IPS DF 4.7 (cell line): Measurements from ENCODE around the gene PTX4.
"Not testable (repeated sequence)": the region's sequence is repeated elsewhere in the genome, so short reads cannot be mapped to it uniquely, and the experiment has no call there.

Experiments used
- DNase-seq: peaks from one replicate; pipeline ENCODE4 v3.0.0-alpha.2; 2013; ENCODE audit warnings: low spot score; ENCODE audit errors: extremely low read depth

The PTX4 gene

GRCh38 chr16:1485847-1486496 lies 2.8 kb downstream of the PTX4 start:
- no peak for DNase-seq

DNA sequence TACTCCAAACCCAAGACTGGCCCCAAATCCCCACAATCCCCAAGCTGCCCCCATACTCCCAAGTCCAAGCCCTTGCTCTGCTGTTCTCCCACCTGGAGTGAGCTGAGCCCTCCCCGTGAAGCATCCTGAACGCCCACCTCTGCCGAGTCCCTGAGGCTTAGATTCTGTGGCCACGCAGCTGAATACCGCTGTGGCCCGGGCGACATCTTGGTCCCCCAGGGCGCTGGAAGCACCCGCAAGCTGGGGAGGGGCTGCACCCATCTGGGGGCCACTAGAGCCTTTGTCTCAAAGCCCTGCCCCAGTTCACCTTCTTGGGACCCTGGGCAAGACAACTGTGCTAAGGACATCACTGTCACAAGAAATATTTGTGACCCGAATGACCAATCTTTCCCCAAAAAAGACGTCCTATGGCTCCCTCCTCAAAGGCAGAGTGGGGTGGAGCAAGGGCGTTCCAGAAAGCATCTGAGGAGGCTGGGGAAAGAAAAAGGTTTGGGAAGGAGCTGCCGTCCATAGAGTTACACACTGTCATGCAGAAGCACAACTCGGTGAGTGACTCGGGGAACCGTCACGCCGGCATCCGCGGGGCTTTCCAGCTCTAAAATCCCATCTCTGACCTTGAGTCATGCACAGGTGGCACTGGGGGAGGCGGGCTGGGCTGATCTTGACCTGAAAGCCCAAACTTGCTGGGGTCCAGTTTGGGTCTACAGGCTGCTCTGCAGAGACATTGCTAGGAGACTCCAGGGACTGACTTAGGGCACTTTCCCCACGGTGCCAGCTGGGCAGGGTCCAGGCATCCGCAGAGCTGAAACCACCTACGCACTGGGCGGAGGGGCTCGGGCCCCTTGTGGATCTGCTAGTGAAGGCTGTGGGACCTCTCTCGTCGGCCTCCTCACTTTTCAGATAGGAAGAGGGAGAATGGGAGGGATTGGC lies 6.6 kb downstream of the PTX4 start:
- DNase-seq: no peak

- not testable (repeated sequence) for DNase-seq
Measured at GRCh38 chr16:1478937-1479336, 9.8 kb downstream of the PTX4 start.

DNA sequence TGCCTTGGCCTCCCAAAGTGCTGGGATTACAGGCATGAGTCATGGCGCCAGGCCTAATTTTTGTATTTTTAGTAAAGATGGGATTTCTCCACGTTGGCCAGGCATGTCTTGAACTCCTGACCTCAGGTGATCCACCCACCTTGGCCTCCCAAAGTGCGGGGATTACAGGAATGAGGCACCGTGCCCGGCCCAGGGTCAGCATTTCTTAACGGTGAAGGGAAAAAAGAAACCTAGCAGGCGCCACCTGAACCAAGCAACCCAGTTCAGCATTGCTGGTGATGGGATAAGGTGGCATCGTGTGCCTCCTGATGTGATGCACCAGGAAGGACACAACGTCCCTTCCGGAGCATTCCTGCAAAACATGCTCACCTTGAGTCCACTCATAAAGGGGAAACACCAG lies 11.7 kb downstream of the PTX4 start:
- DNase-seq: no peak

GRCh38 chr16:1475552-1476114 lies 13.1 kb downstream of the PTX4 start:
- DNase-seq: no peak

- no peak for DNase-seq
Measured at GRCh38 chr16:1474796-1475551, 13.8 kb downstream of the PTX4 start, which contains the start of gene CLCN7. TSS of gene CLCN7 (minus strand) at chr16:1475028. CDS start at chr16:1474974, 54 bp downstream.

GRCh38 chr16:1474082-1474795 lies 14.5 kb downstream of the PTX4 start:
- DNase-seq: no peak

GRCh38 chr16:1472974-1473373 lies 15.8 kb downstream of the PTX4 start:
- no peak for DNase-seq

DNA sequence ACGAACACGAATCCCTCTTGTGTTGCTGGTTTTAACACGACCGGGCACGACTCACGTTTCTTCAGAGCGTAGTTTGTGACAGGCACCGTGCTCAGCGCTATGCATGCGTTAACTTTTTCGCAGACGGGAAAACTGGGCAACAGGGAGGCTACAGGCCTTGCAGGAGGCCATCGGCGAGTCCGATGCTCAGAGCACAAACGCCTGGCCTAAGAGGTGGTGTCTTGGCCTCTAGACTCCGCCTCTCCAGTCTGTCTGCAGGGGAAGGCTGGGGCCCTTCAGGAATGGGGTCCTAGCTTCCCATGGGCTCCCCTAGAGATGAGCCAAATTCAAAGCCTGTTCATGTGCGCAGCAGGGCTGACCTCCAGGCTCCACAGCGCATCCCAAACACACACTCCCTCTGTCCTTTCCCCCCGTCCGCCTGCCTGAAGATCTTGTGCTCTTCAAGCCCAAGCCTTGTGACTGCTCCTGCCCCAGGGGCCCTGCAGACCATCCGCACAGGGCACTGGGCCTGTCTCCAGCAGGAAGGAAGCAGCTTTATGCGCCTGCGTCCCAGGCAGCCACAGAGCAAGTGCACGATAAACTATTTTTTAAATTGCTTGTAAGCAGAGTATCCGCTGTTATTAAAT lies 17.1 kb downstream of the PTX4 start:
- DNase-seq: no peak

DNA sequence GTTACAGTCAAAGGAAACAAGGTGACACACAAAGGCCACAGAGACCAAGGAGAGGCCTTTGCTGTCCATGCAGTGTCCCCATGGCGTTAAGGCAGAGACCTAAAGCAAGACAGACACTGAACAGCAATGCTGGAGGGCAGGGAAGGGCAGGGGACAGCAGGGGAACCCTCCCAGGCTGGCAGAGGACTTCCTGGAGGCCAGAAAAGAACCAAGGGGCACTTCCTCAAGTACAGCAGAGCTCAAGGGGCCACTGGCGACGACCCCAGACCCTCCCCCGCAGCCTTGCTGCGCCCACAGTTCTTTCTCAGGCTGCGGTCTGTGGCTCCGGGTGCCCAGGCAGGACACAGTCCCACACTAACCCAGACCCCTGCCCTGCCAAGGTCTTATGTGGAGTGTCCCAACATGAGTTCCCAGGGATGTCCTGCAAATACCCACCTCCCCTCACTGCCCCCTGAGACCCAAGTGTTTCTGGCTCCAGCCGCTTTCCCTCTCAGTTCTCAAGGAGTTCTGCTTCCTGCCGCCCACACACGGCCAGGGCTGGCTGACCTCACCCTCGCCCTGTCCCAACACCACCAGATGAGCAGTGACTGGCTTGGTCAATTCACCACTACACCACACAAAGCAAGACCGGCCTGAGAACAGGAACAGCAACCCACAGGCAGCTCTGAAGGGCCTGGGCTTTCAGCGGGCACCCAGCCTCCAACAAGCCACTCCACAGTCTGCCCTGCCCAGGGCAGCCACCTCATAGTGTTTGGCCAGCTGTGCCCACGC lies 18.1 kb downstream of the PTX4 start:
- DNase-seq: no peak

- DNase-seq: no peak
Measured at GRCh38 chr16:1469693-1470201, 19.0 kb downstream of the PTX4 start.

- DNase-seq: not testable (repeated sequence)
Measured at GRCh38 chr16:1469141-1469540, 19.6 kb downstream of the PTX4 start.

DNA sequence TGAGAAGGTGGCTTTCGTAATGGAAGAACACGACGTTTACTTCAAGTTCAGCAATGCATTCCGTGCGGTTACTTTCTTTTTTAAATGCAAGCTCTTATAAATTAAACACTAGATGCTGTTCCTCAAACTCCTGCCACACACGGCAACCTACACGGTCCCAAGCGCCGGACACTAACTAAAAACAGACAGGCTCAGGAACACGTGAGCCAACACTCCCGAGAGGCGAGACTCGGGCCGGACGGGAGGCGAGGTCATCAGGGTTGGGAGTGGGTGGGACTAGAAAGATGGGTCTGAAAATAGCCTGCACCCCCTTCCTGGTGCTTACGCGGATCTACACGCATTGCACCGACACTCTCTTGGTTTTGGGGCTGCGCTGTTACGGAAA lies 20.3 kb downstream of the PTX4 start:
- DNase-seq: no peak

- no peak for DNase-seq
Measured at GRCh38 chr16:1466968-1467521, 21.7 kb downstream of the PTX4 start.

DNA sequence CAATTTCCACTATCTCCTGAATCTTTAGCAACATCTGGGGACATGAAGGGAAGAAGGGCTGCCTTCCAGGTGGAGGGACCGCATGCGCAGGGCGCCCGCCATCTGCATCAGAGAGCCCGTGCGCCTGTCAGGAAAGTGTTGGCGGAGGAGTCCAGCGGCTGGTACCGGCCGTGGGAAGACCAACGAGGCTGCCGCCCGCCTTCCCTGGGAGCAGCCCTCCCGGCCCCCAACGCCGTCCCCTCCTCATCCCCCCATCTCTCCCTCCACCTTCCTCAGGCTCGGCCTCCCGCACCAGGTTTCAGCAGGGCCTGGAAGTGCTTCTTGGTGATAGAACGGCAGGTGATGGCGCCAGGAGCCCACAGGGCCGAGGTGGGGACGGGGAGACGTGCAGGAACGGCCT lies 22.7 kb downstream of the PTX4 start:
- DNase-seq: no peak

DNA sequence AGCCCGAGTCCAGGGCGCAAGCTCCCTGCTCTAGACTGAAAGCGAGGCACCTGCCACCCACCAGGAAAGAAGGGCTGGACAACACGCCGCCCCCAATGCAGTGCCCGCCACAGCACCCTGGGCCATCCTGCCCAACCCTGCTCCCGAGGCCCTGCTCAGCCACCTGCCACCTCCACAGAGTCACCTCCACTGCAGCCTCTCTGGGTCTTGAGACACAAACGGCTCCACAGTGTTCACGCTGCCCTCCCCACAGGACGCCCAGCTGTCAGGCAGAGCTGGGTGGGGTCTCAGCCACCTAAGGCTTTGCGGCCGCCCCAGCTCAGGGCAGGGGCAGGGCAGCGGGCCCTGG lies 23.2 kb downstream of the PTX4 start:
- no peak for DNase-seq

GRCh38 chr16:1464894-1465566 lies 23.7 kb downstream of the PTX4 start:
- no peak for DNase-seq

GRCh38 chr16:1464196-1464893 lies 24.4 kb downstream of the PTX4 start:
- DNase-seq: no peak
